Umbilical cord (tissue), 2 donors: Measurements from ENCODE around the gene ZNF740. TPM values are rescaled to one million over a fixed set of nuclear protein-coding genes. Genes with fewer than 3 reads are reported as not detected.
A peak's percentile ranks its signal among the peaks of the same experiment; 100 is the strongest.
"Not testable (repeated sequence)": the region's sequence is repeated elsewhere in the genome, so short reads cannot be mapped to it uniquely, and the experiment has no call there.

Source experiments
- DNase-seq: peaks from one replicate; pipeline ENCODE4 v3.0.0-alpha.2; 2015; ENCODE audit warnings: low spot score
- total RNA-seq: library from RNA; depleted of rRNA; stranded (reverse); fragments of >200 nt; gene quantifications from one replicate; pipeline ENCODE4 v1.2.3, GENCODE V29; 2014; ENCODE audit warnings: low replicate concordance; ENCODE audit not compliant: insufficient read depth

The ZNF740 gene
- total RNA-seq, 1 donor from 2014 or later, result 14.9 TPM

- no peak for DNase-seq
Observed at GRCh38 chr12:53194973-53195372, 14.5 kb downstream of the ZNF740 start.

DNA sequence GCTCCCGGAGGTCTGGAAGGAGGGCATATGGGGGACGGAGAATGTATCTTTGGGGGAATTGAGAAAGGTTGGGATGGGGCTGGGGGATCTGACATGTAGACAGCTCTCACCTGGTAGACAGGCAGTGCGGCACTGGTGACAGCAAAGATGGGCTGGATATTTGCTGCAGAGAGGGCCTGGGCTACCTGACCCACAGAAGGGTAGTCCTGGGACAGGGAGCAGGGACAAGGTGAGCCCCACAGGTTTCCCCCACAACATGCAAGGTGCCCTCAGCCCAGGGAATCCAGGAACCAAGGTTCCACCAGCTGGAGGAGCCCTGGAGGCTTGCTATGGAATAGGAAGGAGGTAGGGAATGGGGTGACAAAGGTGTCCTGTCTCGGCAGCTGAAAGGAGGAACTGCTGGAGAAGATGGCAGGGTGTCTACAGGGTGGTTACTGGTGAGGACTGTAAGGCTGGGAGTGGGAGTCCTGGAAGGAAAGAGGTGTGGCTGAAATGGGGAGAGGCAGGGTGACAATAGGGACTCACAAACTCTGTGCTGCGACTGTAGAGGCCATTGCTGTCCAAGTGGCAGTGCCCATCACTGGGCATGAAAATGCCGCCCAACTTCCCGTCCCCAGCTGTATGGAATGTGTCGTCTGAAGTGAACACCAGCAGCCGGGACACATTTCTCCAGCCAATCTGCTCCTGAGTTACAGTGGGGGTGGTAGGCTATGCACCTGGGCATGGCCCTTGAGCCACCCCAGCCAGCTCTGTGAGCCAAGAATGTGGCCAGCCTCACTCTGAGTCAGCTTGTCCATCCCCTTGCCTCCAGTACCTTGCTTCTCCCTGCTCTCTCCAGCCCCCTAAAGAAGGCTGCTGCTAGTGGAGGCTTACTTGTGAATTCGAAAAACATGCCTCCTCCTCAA, 15.2 kb downstream of the ZNF740 start:
- DNase-seq, result no peak

DNA sequence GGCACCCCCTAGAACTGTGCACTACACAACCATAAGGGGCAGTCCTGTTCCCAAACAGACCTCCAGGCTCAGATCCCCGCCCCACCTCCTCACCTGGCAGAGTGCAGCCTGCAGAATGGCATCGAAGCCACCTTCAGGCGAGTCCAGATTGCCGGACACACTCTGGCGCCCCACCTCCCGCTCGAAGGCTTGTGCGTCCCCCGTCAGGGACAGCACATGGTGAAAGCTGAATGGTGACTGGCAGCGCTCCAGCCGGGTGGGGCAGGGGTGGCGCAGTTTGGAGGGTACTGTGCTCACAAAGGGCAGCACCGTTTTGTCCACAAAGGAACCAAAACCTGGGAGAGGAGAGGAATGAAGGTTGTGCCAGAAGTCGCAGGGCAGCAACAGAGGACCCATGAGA, 16.0 kb downstream of the ZNF740 start:
- no peak for DNase-seq

GRCh38 chr12:53197011-53197640, 16.6 kb downstream of the ZNF740 start:
- no peak for DNase-seq

- no peak for DNase-seq
Observed at GRCh38 chr12:53198486-53199110, 18.1 kb downstream of the ZNF740 start.

GRCh38 chr12:53199700-53200099, 19.2 kb downstream of the ZNF740 start:
- no peak for DNase-seq

GRCh38 chr12:53200107-53200457, 19.6 kb downstream of the ZNF740 start:
- no peak for DNase-seq

DNA sequence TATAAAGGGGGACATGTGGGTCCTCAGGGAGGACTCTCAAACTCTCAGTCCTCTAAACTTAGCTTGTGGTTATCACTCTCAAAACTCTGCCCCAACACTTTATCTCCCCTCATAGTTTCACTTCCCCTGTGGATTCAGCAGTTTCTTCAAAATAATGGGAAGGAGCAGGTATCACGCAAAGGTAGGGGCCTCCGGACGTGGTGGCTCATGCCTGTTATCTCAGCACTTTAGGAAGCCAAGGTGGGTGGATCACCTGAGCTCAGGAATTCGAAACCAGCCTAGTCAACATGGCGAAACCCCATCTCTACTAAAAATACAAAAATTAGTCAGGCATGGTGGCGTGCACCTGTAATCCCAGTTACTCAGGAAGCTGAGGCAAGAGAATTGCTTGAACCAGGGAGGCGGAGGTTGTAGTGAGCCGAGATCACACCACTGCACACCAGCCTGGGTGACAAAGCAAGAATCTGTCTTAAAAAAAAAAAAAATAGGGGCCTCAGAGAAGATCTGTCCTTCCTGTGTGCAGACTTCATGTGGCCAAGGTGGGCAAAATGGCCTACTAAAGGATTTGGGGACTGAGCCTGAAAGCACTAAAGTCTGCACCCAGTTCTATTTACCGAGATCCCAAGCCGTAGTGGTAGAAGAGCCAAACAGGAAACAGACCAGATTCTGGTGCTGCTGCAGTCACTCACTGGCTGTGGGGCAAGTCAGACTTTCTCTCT, 20.1 kb downstream of the ZNF740 start:
- DNase-seq, result no peak

DNA sequence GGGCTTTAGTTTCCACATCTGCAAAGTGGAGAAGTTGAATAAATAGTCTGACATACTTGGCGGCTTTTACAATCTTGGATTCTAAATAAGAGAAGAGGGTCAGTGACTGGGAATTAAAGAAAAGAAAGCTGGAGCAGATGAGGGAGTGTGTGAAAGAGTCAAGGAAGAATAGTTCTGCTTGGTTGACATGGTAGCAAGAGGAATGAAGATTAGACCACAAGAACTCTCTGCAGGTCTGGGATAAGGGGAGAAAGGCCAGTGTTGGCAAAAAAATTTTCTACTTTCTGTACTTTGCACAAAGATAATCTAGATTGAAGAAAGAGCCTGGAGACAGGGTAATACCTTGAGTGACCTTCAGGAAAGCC, 20.6 kb downstream of the ZNF740 start:
- no peak for DNase-seq

GRCh38 chr12:53201639-53202038, 21.1 kb downstream of the ZNF740 start:
- no peak for DNase-seq

DNA sequence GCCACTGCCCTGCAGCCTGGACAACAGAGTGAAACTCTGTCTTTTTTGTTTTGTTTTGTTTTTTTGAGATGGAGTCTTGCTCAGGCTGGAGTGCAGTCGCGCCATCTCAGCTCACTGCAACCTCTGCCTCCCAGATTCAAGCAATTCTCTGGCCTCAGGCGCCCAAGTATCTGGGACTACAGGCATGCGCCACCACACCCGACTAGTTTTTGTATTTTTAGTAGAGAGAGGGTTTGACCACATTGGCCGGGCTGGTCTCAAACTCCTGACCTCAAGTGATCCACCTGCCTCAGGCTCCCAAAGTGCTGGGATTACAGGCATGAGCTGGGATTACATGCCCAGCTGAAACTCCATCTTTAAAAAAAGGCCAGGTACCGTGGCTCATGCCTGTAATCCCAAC, 21.8 kb downstream of the ZNF740 start:
- DNase-seq, result not testable (repeated sequence)

GRCh38 chr12:53204351-53204750, 23.8 kb downstream of the ZNF740 start:
- DNase-seq, result no peak

- DNase-seq, result peak; percentile 53
Observed at GRCh38 chr12:53205747-53206419, 25.4 kb downstream of the ZNF740 start.

DNA sequence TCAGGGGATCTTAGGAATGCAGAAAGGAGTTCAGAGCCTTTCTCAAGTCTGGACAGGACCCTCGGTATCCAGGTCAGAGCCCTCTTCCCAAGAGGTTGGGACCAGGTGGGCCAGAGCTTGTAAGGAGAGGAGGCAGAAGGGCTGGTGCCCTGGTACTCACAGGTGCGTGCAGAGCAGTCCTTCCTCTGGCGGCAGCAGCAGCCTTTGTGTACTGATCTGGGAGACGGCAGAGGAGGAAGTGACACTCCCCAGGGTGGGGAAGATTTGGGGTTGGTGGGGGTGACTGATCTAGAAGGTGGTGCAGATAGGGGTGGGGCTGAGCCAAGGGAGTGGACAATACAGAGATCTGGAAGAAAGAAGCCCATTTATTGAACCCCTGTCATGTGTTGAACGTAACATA, 26.5 kb downstream of the ZNF740 start, which contains the start of gene ITGB7:
Gene ITGB7 (minus strand): TSS at position 210 of the 400 bp plus-strand sequence. CDS start 6,808 bp downstream, outside the sequence.
- no peak for DNase-seq

GRCh38 chr12:53208435-53208834, 27.9 kb downstream of the ZNF740 start:
- no peak for DNase-seq

DNA sequence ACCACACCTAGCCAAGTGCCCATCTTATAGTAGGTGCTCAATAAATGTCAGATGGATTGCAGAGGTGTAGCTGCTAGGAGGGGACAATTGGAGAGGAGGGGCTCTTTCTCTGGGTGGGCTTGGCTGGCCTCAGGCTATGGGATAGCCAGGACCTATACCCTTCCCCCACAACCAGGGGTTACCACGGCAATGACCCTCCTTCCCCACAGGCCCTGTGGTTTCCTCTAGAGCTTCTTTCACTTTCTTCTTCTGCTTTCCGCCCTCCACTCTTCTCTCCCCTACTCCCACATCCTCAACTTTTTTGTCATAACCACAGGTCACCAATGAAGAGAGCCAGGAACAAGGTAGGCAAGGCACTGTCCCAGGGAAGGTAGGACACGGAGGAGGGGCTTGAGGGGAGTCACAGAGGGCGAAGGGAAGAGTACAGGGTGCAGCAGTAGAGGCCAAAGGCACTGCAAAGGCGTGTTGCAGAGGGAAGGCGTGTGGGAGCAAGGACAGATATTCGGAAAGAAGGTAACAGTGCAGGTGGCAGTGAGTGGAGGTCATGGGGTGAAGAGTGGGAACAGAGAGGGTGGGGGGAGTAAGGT, 28.4 kb downstream of the ZNF740 start:
- DNase-seq, result no peak

DNA sequence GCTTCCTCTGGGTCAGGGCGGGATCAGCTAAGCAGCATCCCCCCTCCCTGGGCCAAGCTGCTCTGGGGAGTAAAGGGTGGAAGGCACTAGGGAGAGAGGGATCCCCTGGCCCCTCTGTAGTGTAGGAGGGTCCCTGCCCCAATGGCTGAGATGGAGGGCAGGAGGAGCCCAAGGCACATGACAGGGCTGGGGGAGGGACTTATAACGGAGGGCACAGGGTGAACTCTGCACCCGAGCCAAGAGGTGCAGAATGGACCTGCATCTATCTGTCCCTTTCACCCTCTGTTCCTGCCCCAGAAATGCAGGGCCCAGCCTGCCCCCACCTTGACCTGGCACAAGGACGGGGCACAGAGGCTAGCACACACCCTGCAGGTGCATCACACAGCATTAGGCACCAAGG, 30.3 kb downstream of the ZNF740 start:
- no peak for DNase-seq

- no peak for DNase-seq
Observed at GRCh38 chr12:53211476-53212381, 31.2 kb downstream of the ZNF740 start.

GRCh38 chr12:53212931-53213330, 32.4 kb downstream of the ZNF740 start:
- no peak for DNase-seq

DNA sequence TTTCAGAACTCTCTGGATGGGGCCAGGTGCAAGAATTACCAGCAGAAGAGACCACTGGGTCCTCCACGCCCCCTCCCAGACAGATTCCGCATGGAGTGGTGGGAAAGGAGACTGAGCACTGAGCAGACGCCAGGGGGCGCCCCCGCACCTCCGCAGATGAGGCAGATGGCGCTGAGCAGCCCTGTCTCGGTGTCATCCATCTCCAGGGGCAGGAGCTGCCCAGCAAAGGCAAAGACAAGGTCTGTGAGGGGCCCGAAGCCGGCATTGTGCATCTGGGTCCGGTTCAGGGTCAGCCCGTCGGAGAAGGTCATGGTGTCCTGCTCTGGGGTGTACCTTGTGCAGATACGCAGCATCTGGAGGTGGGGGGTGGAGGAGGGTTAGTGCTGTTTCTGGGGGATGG, 32.8 kb downstream of the ZNF740 start:
- peak; percentile 72 for DNase-seq
